HG03378 (cell line): ENCODE results near the gene SHOC1.
"Not testable (repeated sequence)": the region's sequence is repeated elsewhere in the genome, so short reads cannot be mapped to it uniquely, and the experiment has no call there.

Experiments
- ATAC-seq: cut with Tn5 transposase; IDR thresholded peaks from one replicate; pipeline ENCODE4 v1.9.1; 2021; ENCODE audit warnings: mild to moderate bottlenecking, moderate library complexity; ENCODE audit not compliant: unreplicated experiment

Gene SHOC1

DNA sequence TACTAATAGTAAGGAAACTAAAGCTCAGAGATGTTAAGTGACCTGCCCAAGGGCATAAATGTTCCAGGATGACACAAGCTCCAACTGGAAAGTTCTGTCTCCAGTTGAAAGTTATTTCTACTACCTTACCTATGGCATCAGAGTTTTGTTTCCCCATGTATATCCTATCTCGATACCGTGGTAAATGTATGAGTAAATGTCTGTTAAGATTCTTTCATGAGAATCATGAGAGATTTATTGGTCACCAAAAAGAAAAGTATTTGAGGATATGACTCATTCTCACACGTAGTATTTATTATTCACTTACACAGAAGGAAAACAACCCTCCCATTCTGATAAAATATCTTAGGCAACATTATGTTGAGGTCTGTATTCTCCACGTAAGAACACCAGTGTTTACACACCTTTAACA is 11.1 kb upstream of the SHOC1 start:
- no peak for ATAC-seq

DNA sequence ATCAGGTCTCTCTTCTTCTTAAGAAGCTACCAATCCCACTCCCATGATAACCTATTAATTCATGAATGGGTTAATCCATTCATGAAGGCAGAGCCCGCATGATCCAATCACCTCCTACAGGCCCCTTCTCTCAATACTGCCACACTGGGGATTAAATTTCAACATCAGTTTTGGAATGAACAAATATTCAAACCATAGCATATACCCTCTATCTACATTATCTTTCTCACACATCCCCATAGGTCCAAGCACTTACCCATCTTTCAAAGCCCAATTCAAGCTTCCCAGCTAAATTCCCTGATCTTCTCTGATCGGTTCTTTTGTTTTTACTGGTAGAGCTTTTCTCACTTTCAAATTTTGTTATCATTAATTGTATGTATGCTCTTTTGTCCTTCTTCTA is 10.5 kb upstream of the SHOC1 start:
- no peak for ATAC-seq

DNA sequence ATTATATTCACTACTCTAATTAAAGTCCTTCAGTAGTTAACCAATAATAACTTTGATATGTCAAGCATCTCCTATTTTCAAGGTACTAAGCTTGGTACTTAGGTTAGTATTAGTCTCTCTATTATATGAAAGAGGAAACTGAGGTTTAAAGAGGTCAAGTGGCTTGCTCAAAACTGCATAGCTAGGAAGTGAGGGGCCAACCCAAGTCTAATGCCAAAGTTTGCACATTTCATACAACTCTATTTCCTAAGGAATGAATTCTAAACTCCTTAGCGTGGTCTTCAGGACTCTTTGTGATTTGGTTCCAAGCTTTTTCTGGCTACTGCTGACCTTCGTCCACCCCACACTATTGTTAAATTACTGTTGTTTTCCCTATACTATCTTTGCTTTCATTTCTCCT is 9.9 kb upstream of the SHOC1 start:
- no peak for ATAC-seq

DNA sequence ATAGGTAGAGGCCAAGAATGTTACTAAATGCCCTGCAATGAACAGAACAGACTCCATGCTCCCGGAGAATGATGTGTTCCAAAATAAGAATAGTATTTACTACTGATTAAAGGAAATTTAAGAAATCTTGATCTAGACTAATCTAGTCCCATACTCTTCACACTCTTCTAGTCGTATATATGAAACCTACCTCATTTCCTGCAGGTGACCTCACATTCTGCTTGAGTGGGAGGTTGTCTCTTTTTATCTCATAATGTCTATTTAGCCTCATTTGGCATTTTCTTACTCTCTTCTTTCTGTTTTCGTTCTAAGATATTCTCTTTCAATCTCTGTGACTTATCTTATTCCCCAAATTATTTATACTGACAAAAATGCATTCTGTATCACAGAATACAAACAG is 9.2 kb upstream of the SHOC1 start:
- ATAC-seq = no peak

DNA sequence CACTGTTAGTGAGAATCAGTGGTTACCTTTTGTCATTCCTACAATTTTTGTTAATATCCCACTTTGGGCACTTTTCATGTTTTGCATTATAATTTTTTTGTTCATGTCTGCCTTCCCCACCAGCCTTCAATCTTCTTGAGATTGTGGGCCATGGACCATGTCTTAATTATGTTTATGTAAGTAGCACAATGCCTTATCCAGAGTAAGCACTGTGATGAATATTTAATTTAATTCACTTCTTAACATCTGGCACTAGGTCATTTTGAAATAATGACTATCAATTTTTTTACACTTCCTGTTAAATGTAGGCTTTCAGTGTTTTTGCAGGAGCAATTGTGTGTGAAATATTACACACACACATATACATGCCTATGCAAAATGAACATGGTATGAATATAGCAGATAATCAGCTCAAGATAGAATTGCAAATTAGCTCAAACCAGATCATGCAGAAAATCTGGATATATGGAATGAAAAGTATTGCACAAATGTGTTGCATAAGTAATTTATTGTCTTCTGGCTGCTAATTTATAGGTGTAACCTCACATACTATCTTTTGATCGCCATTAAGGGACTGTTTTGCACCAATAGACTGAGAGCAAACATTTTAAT is 5.3 kb upstream of the SHOC1 start:
- no peak for ATAC-seq

DNA sequence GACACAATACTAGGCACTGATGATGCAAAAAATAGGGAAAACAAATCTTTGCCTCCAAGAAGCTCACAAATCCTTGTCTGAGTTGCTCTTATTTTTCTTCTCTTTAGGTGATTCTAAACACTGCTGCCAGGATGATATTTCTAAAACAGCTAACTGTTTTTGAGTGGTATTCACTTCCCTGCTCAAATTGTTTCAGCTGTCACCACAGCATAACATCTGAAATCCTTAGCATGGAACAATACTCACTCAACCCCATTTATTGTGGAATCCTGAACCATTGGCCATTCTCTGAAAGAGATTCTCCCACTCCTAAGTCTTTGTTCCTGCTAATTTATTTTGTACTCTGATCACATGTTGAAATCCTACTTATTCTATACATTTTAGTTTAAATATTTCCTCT is 4.8 kb upstream of the SHOC1 start:
- ATAC-seq = no peak

DNA sequence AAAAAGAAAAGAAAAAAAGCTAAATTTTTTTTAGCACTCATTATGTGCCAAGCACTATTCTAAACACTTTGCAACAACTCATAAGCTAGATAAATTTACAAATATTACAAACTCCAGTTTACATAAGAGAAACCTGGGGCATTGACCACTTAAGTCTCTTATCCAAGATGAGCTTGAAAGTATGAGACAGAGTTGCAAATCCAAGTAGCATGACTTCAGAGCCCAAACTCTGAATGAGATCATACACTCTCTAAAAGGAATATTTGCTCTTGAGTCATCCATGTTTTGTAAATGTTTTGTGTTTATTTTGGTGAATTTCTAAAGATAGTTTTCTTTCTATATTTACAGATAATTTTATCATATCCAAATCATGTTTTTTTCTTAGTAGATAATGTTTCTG is 4.0 kb upstream of the SHOC1 start:
- ATAC-seq = no peak

DNA sequence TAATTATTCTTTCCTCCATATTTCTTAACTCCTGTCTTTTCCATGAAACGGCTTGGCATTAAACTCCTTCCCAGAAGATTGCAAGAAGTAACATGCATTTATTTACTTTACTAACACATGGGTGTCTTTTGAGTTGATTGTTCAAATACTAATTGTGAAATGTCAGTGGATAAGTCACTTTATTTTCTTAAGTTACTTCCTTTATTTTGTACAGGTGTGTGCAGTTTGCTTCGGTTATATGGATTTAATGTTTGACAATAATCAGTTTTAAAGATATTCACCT is 761 bp upstream of the SHOC1 start:
- ATAC-seq = no peak

DNA sequence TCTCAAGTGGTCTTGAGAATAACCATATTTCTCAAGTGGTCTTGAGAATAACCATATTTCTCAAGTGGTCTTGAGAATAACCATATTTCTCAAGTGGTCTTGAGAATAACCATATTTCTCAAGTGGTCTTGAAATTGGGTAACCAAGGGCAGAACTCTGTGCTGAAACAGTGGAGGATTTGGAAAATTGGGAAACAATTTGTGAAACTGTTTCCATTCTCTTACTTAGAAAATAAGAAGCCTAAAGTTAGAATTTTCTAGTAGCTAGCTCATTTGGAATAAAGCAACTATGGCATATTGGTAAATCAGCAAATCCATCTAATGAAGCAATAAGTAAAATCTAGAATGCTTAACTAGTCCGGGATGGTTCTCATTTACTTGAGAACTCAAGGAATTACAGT is 2.9 kb downstream of the SHOC1 start:
- ATAC-seq = not testable (repeated sequence)

DNA sequence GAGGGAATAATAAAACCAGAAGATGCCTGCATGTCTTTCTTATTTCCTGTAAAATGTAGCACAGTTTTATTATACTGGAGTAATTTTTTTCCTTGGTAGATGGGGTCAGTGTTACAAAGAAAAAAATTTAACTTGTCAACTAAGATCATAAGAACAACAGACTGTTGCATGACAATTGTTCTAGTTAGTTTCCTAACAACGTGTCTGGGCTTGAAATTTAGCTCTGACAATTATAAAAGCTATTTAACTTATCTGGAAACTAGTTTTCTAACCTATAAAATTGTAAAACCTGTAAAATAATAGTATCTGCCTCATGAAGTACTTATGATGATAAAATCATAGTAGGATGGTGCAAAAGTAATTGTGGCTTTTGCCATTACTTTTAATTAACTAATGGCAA is 4.9 kb downstream of the SHOC1 start:
- ATAC-seq = no peak

DNA sequence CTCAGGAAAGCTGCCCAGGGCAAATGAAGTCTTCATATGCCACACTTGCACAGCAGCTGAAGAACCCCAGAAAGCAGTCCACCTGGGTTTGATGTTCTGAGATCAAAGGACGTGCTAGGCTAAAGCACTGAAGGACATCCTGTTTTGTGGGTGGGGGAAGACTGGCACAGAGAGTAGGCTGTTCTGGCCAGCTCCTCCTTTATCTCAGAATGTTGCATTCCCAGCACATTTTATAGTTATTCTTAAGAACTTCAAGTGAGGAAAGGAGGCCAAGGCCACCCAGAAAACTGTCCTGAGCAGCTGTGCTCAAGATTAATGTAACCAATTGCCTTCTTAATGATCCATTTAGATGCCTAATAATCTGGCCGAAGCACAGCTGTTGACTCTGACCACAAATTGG is 10.9 kb downstream of the SHOC1 start:
- no peak for ATAC-seq

DNA sequence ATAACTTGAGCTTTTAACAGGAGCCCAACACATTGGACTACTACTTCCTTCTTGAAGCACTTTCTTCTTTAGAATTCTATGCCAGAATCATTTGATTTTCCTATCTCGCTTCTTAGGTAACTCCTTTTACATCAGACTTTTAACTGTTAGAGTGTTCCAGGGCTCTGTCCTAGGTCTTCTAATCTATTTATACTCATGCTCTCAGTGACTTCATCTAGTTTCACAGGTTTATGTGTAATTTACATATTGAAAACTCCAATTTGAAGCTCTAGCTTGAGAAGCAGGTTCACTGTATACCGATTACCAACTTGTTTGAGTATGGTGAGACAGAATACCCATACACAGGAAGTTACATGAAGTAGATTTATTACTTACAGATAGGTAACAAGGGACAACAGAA is 11.3 kb downstream of the SHOC1 start:
- ATAC-seq = no peak

DNA sequence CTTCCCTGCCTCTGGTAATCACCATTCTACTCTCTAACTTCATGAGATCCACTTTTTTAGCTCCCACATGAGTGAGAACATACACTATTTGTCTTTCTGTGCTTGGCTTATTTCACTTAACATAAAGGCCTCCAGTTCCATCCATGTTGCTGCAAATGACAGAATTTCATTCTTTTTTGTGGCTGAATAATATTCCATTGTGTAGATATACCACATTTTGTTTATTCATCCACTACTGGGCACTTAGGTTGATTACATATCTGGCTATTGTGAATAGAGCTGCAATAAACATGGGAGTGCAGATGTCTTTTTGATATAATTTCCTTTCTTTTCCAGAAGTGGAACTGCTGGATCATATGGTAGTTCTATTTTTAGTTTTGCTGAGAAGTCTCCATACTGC is 28.7 kb downstream of the SHOC1 start:
- ATAC-seq = no peak

DNA sequence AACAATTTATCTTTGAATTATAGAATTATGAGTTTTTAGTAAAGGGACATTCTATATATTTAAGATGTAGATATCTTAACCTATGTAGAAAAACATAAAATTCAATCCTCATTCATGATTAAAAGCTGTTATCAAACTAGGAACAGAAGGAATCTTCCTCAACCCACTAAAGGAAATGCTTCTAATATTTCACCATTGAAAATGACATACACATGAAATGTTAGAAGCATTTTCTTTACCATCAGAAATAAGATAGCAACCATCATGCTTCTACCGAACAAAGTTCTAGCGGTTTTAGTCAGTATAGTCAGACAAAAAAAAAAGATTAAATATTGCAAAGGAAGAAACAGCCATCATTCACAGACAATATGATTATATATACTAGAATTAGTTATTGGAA is 32.2 kb downstream of the SHOC1 start:
- no peak for ATAC-seq

DNA sequence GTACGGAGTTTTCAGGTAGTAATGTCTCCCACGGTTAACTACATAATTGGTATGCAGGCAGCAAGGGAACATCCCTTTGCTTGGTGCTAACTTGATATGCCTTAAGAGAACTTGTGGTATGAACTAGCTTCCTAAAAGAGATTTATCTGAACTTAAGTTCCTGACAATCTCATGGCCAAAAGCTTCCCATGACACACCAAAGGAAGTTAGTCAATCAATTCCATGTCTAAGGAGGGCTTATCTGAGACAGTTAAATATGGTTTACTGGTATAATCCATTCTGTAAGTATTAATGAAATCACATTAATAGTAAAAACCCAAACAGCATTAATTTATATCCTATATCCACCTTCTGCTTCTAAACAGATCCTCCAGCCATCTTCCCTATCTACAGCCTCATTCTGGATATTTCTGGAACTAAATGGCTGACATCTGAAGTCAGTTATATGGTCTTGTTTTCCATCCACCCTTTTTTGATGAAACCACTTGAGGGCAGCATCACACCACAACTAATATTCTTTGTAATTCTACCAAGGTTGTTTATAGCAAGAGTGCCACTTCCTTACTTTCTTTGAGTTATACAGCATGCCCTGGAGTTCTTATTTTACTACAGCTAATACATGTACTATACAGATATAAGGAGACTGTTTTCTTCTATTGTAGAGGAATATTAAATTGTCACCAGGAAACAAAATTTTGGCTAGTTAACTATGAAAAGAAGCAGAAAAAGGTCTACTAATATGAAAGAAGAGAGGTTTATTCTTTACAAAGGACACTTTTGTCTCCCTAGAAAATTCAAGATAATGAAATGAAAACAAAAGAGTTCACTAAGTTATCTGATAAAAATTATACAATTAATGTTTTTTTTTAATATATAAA is 34.7 kb downstream of the SHOC1 start:
- ATAC-seq = peak; percentile 78

DNA sequence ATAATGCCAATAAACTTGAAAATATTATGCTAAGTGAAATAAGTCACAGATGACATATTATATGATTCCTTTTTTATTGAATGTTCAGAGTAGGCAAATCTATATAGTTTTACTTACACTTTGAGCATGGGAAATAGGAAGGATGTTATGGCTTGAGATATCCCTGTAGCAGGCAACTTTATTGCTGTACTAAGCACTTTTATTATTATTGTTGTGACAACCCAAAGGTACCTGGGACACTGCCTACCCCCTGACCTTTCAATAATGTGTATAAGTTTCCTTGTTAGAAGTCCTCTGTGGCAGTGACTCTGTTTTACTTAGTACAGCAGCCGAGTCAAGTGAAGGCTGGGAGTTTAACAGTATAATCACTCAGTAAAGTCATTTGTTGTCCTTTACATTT is 39.9 kb downstream of the SHOC1 start:
- ATAC-seq = no peak

DNA sequence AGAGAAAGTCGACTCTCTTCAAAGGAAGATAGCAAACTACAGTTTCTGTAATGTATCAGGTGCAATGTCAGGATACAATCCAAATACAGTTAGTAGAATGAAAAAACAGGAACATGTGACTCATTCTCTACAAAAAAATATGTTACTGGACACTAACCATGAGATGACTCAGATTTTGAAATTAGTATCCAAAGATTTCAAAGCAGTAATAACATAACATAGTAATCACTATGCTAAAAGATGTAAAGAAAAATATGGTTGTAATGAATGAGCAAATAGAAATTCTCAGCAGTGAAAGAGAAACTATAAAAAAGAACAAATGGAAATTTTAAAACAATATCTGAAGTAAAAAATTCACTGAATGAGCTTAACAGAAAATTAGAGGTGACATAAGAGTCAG is 42.3 kb downstream of the SHOC1 start:
- ATAC-seq = no peak
